NCI-H526 treated with DMSO at 0.1 percent for 48 hours (cell line): ENCODE measurements around the gene OMP.

ENCODE experiments used
- DNase-seq: peaks from one replicate; lab custom pipeline; 2025; lab: John Stamatoyannopoulos, UW

Gene OMP

DNA sequence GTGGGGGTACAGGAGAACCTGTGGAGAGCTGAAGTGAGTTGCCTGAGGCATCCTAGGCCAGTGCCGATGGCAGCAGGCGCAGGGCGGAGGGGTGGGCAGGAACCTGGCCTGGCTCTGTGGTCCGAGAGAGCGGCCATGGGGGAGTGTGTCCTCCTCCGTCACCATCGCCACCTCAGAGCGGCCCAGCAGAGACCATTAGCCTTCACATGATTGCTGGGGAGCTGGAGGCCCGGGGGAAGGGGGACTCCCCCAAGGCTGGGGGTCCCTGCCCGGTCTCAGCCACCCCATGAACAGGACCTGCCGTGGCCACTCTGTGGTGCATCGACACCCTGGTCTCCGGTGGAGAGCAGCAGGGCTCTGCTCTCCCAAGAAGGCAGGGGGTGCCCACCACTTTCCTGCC lies 4.1 kb downstream of the OMP start:
- DNase-seq: no peak

DNA sequence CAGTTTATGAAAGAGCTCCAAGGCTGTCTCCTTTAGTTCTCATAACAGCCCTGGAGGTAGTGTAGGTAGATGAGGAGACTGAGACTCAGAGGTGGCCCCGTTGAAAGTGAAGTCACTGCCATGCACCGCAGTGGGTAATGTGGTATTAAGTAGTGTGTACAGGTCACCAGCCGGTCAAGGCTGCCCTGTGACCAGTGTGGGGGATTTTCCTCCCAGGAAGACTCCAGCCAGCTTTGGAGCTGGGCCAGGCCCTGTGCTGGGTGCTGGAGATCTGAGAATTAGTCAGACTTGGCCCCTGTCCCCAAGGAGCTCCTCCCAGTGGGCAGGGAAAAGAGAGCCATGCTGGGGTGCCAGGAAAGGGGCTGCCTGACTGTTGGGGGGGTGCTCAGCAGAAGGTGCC lies 5.3 kb downstream of the OMP start:
- no peak for DNase-seq

DNA sequence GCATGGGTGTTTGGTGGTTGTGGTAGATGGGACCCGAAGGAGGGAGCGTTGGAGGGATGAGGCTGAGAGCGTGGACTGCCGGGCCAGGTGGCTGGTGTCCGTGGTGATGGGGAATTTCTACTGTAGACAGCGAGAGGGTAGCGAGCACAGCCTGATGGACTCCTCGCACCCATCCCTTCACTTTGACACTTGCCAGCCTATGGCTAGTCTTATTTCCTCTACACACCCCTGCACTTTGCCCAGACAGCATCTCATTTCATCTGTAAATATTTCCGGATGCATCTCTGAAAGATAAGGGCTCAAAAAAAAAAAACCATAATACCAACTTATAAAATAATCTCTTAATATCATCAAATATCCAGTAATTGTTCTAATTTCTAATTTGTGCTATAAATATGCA lies 5.8 kb downstream of the OMP start:
- DNase-seq: no peak

DNA sequence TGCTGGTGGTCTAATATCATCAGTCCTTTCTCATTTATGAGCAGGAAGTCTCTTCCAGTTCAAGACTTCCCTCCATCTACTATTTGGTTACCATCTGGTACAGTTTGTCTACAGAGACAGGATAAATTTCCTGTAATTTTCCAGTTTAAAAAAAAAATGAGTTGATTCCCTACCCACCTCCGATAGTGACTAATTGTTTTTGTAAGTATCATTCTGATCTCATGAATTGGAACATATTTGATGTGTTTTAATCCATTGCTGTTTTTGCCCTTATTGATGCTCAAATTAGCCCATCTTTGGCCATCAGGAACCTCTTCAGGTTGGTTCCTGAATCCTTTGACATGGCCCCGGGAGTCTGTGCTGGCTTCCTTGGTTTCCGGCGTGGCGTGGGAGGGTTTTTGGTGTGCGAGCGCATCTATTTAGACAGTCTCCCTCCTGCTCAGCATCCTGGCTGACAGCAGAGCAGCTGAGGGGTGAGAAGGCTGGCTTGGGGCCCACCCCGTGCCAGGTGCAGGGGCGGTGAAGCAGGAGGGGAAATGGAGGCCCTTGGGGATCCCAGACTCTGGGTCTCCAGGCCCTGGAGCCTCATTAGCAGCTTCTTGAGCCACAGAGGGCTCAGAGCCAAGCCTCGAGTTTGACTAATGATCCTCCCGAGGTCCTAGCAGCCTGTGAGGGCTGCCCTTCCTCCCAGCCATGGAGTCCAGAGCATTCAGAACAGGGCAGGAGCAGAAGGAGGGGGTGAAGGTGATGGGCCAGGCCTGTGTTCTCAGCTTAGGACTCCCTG lies 6.8 kb downstream of the OMP start:
- no peak for DNase-seq

DNA sequence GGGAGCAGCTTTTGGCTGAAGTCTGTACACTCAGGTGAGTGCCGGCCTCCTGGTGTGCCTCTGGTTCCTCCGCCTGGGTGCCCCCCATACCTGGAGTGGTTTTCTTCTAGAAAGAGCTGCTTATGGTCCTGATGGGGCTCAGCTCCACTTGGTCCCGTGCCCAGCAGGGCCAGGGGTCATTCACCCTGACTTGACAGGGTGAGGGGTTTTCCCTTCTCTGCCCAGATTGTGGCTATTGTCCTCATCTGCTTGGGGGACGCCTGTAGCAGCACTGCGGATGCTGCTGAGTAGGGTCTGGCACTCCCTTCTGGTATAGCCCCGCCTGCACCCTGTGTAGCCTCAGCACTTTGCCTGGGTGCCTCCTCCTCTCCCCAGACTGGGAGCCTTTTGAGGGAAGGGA lies 8.2 kb downstream of the OMP start:
- no peak for DNase-seq

DNA sequence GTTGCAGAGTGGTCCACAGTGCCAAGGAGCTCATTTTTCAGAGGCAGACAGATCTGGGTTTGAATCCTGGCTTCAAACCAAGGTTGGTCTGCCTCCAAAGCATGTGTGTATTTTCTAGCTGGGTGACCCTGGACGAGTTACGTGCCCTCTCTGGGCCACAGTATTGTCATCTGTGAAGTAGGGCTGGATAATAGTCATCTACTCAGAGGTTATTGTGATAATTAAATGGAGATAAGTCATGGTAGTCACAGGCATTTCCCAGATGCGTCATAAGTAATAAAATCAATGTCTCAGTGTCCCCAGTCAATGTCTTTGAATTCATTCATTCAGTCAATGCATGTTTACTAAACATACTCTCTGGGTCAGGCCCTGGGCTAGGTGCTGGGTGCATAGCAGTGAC lies 8.6 kb downstream of the OMP start:
- no peak for DNase-seq

DNA sequence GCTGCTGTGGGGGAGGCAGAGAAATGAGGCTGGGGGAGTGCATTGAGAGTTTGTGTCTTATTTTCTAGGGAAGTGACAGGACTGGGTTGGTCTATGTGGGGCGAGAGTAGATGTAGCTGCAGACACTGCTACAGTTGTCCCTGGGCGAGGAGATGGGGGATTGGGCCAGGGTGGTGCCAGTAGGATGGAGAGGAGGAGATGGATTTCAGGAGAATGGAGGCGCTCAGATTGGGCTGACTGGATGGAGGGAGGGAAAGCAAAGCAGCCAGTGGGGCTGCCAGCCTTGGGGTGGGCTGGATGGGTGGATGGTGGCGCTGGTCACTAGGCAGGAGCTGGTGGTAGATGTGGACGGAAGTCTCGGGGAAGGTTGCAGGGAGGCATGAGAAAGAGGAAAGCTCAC lies 9.3 kb downstream of the OMP start:
- DNase-seq: no peak

DNA sequence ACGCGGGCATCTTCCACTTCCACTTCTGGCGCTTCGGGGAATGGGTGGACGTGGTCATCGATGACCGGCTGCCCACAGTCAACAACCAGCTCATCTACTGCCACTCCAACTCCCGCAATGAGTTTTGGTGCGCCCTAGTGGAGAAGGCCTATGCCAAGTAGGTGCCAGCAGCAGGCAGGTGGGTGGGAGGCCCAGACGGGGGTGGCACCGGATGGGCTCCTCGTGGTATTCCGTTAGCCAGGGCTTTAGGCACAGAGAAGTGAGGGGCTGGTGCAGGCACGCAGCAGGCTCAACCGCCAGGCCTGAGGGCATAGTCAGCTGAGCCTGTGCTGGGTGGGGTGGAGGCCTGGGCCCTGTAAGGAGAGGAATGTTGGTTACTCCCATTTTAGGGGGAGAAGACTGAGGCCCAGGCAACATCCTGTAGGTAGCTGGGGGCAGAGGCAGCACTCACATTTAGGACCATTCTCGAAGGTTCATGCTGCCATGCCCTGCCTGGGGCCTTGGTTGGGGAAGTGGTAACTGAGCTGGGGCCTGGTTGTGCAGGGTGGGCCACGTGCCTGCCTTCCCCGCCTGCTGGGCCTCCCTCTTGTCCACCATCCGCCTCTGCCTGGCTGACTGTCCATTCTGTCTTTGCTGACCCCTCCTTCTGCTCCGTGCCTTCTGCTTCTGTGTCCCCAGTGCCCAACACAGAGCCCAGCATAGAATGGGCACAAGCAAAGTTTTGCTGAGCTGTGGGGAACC lies 10.2 kb downstream of the OMP start:
- no peak for DNase-seq

DNA sequence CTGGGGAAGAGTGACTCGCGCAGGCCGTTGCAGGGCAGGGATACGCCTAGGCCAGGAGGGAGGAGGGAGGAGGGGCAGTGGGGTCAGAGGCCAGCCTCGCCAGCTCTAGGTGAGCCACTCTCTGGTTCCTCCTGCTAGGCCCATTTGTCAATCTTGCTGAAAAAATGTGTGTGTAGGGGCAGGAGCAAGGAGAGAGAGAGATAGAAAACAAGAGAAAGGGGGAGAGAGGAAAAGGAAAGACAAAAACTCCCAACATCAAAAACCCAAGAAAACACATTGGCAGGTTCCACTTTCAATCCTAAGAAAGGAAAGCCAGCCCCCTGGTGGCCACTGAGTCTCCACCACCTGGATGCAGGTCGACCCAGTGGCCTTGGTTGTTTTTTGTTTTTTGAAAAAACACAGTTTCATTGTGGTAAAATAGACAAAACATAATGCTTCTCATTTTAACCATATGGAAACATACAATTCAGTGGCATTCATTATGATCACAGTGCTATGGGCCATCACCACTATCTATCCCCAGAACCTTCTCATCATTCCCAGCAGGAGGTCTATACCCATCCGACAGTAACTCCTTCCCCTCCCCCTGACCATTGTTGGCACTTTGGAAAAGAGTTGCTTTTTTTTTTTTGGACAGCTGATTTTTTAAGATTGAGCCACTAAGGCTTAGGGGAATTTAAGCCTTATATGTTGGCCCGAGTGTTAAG lies 10.9 kb downstream of the OMP start:
- DNase-seq: no peak

DNA sequence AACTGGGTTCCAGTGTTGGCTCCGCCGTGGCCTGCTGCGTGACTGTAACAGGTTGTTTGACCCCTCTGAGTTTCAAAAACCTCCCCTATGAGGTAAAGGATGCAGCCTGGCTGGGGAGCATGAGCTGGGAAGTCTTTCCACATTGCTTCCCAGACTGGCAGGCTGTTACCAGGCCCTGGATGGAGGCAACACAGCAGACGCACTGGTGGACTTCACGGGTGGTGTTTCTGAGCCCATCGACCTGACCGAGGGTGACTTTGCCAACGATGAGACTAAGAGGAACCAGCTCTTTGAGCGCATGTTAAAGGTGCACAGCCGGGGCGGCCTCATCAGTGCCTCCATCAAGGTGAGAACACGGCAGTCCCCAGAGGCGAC lies 11.4 kb downstream of the OMP start:
- no peak for DNase-seq

DNA sequence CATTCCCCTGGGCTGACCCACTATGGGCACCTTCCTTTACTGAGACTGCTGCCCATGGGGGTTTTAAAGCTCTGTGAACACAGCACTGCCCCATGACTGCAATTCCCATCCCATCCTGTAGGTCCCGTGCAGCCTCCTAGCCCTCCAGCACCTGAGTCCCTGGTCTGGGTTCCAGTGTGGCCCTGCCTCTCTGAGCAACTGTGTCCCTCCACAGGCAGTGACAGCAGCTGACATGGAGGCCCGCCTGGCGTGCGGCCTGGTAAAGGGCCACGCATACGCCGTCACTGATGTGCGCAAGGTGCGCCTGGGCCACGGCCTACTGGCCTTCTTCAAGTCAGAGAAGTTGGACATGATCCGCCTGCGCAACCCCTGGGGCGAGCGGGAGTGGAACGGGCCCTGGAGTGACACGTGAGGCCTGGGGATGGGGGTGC lies 12.6 kb downstream of the OMP start:
- no peak for DNase-seq

DNA sequence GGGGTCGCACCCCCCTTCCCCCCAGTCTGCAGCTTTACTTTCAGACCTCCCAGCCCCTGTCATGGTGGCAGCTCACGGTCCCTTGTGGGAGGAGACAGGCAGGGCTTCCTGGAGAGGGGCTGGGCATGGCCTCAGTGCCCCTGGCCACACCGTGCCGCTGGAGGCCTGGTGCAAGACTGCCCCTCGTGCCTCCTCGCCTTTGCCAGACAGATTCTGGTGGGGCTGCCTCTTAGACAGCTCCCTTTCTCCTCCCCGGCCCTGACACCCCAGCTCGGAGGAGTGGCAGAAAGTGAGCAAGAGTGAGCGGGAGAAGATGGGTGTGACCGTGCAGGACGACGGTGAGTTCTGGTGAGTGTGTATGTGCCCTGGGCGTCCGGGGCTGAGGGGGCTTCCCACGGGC lies 13.3 kb downstream of the OMP start:
- DNase-seq: no peak

DNA sequence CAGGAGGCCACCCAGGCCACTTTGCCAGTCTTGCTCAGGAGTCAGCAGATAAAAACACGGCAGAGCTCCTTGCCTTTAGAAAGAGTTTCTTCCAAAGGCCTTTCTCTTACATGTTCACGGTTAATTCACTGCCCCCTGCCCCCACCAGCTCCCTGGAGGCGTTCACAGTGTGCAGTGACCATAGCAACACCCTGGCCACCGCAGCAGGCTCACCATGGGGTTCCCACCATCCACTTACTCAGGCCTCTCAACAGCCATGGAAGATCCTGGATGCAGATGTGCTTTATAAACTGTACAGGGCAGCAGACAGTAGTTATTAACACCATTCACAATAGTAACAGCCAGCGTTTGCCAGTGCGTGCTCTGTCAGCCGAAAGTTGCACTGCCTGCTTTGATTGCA lies 14.9 kb downstream of the OMP start:
- no peak for DNase-seq

DNA sequence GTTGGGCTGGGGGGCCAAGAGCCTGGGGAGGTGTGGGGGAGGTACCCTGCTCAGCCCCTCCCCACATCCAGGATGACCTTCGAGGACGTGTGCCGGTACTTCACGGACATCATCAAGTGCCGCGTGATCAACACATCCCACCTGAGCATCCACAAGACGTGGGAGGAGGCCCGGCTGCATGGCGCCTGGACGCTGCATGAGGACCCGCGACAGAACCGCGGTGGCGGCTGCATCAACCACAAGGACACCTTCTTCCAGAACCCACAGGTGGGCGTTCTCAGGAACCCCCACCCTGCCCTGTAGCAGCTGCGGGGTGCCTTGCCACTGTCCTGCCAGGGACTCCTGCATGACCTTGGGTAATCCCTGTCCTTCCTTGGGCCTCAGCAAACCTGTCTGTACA lies 15.4 kb downstream of the OMP start:
- DNase-seq: no peak

DNA sequence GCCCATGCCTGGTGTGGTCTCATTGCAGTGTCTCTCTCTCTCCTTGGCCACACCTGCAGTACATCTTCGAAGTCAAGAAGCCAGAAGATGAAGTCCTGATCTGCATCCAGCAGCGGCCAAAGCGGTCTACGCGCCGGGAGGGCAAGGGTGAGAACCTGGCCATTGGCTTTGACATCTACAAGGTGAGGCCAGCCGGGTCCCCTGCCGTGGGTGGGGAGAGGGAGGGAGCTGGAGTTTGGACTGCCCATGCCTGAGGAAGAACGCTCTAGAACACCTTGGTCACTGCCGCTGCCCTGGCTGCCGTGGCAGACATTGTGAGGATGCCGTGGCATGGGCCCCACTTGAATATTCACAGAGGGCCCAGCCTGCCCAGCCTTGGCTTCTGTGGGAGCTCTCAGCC lies 16.3 kb downstream of the OMP start:
- no peak for DNase-seq

DNA sequence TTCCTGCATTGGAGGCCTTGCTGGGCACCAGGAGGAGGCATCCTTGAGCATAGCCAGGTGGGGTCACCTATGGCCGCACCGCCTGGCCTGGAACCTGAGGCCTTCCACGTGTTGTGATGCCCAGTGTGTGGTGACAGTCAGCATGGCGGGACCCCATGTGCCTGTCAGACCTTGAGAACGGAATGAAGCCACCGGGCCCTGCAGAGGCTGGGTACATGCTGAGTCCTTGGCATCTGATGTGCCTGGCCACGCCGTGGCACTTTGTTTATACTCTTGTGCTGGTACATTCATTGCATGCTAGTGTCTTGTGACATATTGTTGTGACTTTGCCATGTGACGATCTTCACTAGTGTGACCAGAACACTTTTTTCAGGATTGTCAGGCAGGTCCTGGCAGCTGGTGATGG lies 16.9 kb downstream of the OMP start:
- DNase-seq: no peak

DNA sequence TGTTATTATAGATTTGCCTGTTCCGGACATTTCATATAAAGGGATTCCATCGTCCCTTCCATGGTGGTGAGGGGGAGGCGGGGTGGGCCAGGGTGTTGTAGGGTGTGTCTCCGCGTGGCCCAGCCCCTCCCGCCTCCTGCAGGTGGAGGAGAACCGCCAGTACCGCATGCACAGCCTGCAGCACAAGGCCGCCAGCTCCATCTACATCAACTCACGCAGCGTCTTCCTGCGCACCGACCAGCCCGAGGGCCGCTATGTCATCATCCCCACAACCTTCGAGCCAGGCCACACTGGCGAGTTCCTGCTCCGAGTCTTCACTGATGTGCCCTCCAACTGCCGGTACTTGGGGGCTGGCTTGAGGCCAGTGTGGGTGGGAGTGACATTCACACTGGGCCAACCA lies 17.9 kb downstream of the OMP start:
- DNase-seq: no peak

DNA sequence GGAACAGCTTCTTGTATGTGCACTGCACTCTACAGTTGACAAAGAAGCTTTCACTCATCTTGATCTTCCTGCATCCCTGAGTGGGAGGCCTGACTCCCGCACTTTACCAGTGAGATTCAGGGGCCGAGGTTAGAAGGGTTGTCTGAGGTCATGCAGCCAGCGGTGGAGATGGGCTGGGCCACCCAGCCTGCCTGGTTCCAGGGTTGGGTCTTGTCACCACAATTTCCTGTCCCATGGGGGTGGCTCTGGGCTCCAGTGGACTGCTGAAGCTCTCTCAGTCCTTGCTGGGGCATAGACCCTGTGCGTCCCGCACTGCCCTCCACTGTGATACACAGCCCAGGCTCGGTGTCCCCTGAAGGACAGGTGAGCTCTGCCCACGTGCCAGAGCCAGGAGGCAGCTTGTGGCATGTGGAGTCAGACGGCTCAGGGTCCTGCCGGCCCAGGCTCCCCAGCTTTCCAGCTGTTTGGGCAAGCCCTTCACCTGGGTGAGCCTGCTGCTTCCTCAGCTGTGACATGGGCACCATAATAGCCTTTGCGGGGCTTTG lies 18.5 kb downstream of the OMP start:
- no peak for DNase-seq

DNA sequence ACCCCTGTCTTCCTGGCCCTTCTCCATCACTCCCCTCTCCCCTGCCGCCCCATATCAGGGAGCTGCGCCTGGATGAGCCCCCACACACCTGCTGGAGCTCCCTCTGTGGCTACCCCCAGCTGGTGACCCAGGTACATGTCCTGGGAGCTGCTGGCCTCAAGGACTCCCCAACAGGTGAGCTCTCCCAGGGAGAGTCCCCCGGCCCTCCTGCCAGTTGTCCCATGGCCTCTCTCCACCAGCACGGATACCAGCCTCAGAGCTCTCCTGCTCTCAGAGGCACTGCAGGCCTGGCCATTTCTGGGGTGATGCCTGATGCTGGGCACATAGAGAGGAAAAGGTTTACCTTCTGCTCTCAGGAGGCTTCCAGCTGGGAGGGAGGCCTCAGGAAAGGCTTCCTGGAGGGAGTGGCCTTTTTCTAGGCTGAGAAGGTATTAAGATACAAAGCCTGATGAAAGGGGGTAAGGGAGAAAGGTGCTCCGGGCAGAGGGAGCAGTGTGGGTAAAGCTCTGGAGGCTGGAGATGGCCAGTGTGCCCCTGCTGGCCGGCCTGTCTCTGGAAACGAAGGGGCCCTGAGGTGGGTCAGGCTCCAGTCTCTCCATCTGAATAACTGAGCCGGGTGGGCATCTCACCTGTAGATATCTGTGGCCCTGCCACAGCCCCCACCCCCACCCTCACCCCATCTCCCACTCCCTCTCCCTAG lies 19.4 kb downstream of the OMP start:
- DNase-seq: no peak

DNA sequence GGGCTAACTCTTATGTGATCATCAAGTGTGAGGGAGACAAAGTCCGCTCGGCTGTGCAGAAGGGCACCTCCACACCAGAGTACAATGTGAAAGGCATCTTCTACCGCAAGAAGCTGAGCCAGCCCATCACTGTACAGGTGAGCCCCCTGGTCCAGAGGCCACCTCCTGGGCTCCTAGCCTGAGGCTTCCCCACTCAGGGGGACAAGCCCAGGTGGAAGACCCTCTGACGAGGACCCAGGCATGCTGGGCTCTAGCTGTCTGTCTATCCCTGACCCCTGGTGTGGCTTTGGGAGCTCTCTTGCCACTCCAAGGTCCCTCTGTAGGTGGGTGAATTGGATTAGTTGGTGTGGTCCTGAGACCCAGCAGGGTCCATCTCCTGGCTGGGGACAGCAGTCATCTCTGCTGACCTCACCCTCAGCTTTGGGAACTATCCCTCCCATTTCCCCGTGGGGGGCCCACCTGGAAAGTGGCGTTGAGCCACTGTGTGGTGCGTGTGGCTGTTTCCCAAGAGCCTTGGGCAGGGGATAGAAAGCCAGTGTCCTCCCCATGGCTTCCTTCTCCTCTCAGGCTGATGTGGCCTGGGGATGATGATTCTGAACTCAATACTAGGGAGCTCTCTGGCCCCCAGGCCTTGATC lies 20.1 kb downstream of the OMP start:
- DNase-seq: no peak

DNA sequence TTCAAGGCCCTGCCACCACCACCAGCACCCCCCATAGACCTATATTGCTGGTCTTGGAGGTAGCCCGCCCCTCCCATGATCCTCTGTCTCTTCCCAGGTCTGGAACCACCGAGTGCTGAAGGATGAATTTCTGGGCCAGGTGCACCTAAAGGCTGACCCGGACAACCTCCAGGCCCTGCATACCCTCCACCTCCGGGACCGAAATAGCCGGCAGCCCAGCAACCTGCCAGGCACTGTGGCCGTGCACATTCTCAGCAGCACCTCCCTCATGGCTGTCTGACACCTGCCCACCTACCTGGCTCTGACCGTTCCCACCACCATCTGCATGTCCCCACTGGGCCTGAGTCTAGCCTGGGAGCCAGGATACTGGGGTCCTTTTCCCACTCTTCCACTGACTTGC lies 21.0 kb downstream of the OMP start:
- no peak for DNase-seq

DNA sequence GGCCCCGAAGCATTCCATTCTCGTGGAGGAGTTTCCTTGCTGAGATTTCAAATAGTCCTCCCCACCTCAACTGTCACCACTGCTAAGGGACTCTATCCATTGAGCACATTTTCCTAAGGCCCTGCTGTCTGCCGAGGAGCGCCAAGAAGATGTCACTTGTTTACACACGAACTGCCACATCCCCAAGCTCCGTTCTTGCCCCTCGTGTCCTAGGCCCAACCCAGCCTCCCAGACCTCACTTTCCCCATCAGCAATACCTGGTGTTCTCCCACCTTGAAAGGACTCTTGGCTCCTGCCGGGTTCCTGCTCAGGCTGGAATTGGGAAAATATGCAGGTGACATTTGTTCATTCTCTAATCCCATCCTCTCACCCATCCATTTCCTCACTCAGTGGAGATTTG lies 21.4 kb downstream of the OMP start:
- no peak for DNase-seq
